GM23338 (cell line): ENCODE data around the gene CHCHD3.

ENCODE experiments used
- CREB1 ChIP-seq: fragments of 250-450 bp; sonication (Bioruptor Pico); IDR thresholded peaks from 2 replicates; pipeline ENCODE4 v1.5.0; 2020; ENCODE audit warnings: low read depth, mild to moderate bottlenecking, moderate library complexity
- EZH2 ChIP-seq: fragments of 200-600 bp; sonication (generic); IDR thresholded peaks from one replicate; pipeline ENCODE4 v1.8.0; 2017; ENCODE audit warnings: antibody characterized with exemption, mild to moderate bottlenecking, low read depth; ENCODE audit not compliant: unreplicated experiment
- EZH2phosphoT487 ChIP-seq: fragments of 200-600 bp; sonication (generic); IDR thresholded peaks from one replicate; pipeline ENCODE4 v1.8.1; 2018; ENCODE audit warnings: antibody characterized with exemption; ENCODE audit not compliant: unreplicated experiment
- NANOG ChIP-seq: IDR thresholded peaks from 2 replicates; pipeline ENCODE4 v1.6.1; 2016; ENCODE audit warnings: antibody characterized with exemption, borderline replicate concordance
- POLR2AphosphoS5 ChIP-seq: IDR thresholded peaks from 2 replicates; pipeline ENCODE4 v1.6.1; 2016; ENCODE audit warnings: antibody characterized with exemption, low read depth
- TF ChIP-seq, protein P1 (sequence below), 2 experiments: fragments of 200-600 bp in 1 of 2; sonication (generic) in 1 of 2; conservative IDR thresholded peaks; 2 replicates each; pipeline versions ENCODE4 v1.5.1 to v1.6.1; 2016 to 2017; ENCODE audit warnings: antibody characterized with exemption in 2 of 2, low read depth in 2 of 2, mild to moderate bottlenecking in 2 of 2, moderate library complexity in 1 of 2
- TF ChIP-seq, protein P2 (sequence below): IDR thresholded peaks from one replicate; pipeline ENCODE4 v1.6.1; 2018; ENCODE audit warnings: antibody characterized with exemption; ENCODE audit not compliant: unreplicated experiment

DNA sequence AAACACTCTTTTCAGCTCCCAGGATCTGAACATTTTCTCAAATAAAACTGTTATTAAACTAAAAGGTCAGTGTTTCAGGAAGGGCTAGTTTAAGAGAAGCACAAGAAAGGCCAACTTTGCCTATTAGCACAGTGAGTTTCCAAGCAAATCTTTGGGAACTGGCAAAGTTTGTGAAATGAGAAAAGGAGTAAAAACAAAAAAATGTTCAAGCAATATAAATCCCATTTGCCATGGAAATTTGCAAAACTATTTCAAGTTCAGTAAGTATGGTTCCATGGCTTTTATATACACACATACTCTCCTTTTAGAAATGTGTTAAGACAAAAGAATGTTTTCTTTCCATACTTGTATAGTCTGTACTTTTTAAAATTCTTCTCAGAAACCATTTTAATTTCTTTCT lies 51.5 kb downstream of the CHCHD3 start:
- TF ChIP-seq, protein P1, sequence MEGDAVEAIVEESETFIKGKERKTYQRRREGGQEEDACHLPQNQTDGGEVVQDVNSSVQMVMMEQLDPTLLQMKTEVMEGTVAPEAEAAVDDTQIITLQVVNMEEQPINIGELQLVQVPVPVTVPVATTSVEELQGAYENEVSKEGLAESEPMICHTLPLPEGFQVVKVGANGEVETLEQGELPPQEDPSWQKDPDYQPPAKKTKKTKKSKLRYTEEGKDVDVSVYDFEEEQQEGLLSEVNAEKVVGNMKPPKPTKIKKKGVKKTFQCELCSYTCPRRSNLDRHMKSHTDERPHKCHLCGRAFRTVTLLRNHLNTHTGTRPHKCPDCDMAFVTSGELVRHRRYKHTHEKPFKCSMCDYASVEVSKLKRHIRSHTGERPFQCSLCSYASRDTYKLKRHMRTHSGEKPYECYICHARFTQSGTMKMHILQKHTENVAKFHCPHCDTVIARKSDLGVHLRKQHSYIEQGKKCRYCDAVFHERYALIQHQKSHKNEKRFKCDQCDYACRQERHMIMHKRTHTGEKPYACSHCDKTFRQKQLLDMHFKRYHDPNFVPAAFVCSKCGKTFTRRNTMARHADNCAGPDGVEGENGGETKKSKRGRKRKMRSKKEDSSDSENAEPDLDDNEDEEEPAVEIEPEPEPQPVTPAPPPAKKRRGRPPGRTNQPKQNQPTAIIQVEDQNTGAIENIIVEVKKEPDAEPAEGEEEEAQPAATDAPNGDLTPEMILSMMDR (conservative IDR thresholded peaks at IDR 0.05; ENCODE audit: low read depth in 2 of 2) = no peak
- TF ChIP-seq, protein P2, sequence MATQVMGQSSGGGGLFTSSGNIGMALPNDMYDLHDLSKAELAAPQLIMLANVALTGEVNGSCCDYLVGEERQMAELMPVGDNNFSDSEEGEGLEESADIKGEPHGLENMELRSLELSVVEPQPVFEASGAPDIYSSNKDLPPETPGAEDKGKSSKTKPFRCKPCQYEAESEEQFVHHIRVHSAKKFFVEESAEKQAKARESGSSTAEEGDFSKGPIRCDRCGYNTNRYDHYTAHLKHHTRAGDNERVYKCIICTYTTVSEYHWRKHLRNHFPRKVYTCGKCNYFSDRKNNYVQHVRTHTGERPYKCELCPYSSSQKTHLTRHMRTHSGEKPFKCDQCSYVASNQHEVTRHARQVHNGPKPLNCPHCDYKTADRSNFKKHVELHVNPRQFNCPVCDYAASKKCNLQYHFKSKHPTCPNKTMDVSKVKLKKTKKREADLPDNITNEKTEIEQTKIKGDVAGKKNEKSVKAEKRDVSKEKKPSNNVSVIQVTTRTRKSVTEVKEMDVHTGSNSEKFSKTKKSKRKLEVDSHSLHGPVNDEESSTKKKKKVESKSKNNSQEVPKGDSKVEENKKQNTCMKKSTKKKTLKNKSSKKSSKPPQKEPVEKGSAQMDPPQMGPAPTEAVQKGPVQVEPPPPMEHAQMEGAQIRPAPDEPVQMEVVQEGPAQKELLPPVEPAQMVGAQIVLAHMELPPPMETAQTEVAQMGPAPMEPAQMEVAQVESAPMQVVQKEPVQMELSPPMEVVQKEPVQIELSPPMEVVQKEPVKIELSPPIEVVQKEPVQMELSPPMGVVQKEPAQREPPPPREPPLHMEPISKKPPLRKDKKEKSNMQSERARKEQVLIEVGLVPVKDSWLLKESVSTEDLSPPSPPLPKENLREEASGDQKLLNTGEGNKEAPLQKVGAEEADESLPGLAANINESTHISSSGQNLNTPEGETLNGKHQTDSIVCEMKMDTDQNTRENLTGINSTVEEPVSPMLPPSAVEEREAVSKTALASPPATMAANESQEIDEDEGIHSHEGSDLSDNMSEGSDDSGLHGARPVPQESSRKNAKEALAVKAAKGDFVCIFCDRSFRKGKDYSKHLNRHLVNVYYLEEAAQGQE = no peak
- TF ChIP-seq CREB1 (no peak), EZH2phosphoT487 (no peak), EZH2 (no peak), POLR2AphosphoS5 (no peak), NANOG (no peak)
